Neuron (in vitro differentiated cells): Measurements from ENCODE around the gene NLRP7.
"Not testable (repeated sequence)": the region's sequence is repeated elsewhere in the genome, so short reads cannot be mapped to it uniquely, and the experiment has no call there.

Experiments
- H2AFZ ChIP-seq: one replicate; pipeline ENCODE4 v1.6.1; 2013; ENCODE audit warnings: low read depth, mild to moderate bottlenecking, inconsistent platforms, low read length, moderate library complexity
- H3K27me3 ChIP-seq: one replicate; pipeline ENCODE4 v1.6.1; 2013; ENCODE audit warnings: low read length; ENCODE audit not compliant: insufficient read depth
- H3K36me3 ChIP-seq: one replicate; pipeline ENCODE4 v1.6.1; 2013; ENCODE audit warnings: low read length; ENCODE audit not compliant: insufficient read depth
- H3K4me1 ChIP-seq: one replicate; pipeline ENCODE4 v1.6.1; 2013; ENCODE audit warnings: low read length; ENCODE audit not compliant: insufficient read depth
- H3K4me3 ChIP-seq: 2 replicates; pipeline ENCODE4 v1.5.1; 2013; ENCODE audit warnings: mild to moderate bottlenecking, low read length, moderate library complexity
- H3K9me3 ChIP-seq: one replicate; pipeline ENCODE4 v1.6.1; 2013; ENCODE audit warnings: low read length

The NLRP7 gene

DNA sequence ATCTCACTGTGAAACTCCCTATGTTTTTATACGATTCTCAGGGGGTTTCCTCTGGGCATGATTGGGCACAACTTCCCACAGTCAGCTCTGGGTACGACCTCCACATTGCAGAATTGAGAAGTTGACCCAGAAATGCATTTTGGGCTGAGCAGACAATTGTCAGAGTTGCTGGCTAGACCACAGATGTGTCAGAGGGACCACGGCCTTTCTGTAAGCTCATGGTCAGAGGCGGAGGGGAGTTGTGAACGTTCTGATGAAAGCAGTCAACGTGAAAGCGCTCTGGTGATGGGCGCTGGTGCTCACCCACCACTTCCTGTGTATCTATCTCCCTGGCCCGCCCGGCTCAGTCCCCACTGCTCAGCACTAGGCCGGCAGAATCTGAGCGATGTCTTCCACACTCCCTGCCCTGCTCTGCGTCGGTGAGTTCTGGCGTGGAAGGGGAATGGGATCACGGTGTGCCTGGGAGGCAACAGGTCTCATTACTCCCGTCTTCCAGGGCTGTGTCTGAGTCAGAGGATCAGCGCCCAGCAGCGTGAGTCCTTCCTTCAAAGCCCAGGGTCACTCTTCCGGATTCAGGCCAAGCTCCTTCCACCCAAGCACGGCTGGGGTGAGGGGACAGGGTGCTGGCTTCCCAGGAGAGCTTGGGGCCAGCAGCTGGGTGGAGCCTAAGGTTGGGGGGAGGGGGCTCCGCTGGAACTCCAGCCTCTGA, 41.4 kb downstream of the NLRP7 start, which contains the start of gene NCR1:
NCR1 (plus strand) TSS at position 346 of the 709 bp plus-strand sequence; CDS start at position 386, 40 bp downstream.
- Histone ChIP-seq H3K4me1 (no peaks in the 10 kb centered on the region), H3K36me3 (no peaks in the 10 kb centered on the region), H3K4me3 (no peak within 1 kb of the TSS), H3K27me3 (peaks cover 2% of the 10 kb centered on the region), H3K9me3 (peaks cover 4% of the 10 kb centered on the region), H2AFZ (no peak within 1 kb of the TSS)

DNA sequence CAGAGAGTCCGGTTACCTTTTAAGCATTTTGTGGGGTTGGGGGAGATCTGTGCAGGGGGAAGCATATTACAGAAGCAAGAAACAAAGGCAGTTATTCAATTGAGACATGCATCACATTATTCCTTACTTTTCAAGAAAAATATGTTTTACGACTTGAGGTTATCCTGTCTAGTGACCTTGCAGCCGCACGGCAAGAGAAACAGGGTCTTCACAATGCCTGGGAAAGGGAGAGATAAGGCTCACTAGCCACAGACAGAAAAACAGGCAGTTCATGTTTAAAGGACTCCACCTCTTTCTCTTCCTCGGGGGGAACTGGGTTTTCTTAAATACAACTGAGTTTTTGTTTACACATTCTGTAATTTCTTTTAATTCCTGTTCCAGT, 41.9 kb downstream of the NLRP7 start:
- Histone ChIP-seq H3K4me3 (no peak overlapping the region), H3K9me3 (peaks cover 4% of the 10 kb centered on the region), H3K4me1 (no peaks in the 10 kb centered on the region), H2AFZ (no peak overlapping the region), H3K36me3 (no peaks in the 10 kb centered on the region), H3K27me3 (peaks cover 3% of the 10 kb centered on the region)

DNA sequence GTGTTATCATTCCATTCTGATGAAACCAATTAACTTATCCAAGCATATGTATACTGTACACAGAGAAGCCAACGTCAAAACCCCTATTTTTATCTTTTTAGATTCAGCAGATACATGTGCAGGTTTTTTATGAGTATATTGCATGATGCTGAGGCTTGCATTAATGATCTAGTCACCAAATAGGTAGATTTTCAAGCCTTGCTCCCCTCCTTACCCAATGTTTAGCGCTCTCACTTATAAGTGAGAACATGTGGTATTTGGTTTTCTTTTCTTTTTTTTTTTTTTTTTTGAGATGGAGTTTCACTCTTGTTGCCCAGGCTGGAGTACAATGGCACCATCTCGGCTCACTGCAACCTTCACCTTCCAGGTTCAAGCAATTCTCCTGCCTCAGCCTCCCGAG, 43.1 kb downstream of the NLRP7 start:
- not testable (repeated sequence) for H3K27me3 ChIP-seq, H3K36me3 ChIP-seq, H3K9me3 ChIP-seq, H3K4me1 ChIP-seq, H2AFZ ChIP-seq, H3K4me3 ChIP-seq

DNA sequence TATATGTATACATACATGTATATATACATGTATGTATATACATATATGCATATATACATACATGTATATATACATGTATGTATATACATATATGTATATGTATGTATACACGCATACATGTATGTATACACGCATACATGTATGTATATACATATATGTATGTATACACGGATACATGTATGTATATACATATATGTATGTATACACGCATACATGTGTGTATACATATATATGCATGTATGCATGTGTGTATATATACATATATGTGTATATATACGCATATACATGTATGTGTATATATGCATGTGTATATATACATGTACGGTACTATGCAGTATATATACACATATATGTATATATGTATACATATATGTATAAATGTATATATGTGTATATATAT, 44.0 kb downstream of the NLRP7 start:
- no peaks in the 10 kb centered on the region for H3K36me3 ChIP-seq
- H3K4me3 ChIP-seq, result no peak overlapping the region
- no peaks in the 10 kb centered on the region for H3K4me1 ChIP-seq
- H3K9me3 ChIP-seq, result no peaks in the 10 kb centered on the region
- no peak overlapping the region for H2AFZ ChIP-seq
- peaks cover 3% of the 10 kb centered on the region for H3K27me3 ChIP-seq

DNA sequence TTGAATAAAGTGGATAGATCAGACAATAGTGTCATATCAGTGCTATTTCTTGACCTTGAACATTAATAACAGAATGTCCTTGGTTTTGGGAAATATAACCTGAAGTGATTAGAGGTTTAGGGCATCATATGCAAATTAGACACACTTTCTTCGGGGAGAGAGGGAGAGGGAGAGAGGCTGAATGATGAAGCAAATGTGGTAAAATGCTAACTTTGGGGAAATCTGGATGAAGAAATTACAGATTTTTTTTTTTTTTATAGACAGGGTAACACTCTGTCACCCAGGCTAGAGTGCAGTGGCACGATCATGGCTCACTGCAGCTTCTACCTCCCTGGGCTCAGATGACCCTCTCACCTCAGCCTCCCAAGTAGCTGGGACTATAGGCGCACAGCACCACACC, 45.3 kb downstream of the NLRP7 start:
- peaks cover 5% of the 10 kb centered on the region for H3K27me3 ChIP-seq
- H2AFZ ChIP-seq, result no peak overlapping the region
- H3K9me3 ChIP-seq, result no peaks in the 10 kb centered on the region
- no peaks in the 10 kb centered on the region for H3K4me1 ChIP-seq
- H3K4me3 ChIP-seq, result no peak overlapping the region
- no peaks in the 10 kb centered on the region for H3K36me3 ChIP-seq

DNA sequence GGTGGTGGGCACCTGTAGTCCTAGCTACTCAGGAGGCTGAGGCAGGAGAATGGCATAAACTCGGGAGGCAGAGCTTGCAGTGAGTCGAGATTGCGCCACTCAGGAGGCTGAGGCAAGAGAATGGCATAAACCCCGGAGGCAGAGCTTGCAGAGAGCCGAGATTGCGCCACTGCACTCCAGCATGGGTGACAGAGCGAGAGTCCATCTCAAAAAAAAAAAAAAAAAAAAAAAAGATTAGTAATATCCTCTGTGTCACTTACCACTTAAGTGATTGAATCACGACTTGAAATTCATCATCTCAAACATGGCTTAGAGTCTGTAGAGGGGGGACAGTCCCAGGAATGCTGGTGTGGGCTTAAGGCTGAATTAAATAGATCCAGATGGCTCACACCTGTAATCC, 46.2 kb downstream of the NLRP7 start:
- not testable (repeated sequence) for H2AFZ ChIP-seq, H3K9me3 ChIP-seq, H3K4me1 ChIP-seq, H3K36me3 ChIP-seq, H3K4me3 ChIP-seq, H3K27me3 ChIP-seq

DNA sequence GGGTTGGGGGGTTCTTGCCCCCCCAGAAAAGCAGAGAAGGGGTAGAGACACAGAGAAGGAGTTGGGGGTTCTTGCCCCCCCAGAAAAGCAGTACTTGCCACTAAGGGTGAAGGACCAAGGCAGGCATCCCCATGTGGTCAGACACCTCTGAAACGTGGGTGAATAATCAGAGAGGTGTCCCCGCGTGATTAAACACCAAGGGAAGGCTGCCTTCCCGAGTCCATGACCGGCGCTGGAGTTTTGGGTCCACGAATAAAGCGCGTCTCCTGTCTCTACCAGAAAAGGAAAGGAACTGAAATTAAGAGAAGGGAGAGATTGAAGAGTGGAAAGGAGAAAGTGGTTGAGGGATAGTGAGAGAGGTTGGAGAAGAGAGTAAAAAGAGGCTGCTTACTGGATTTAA, 47.7 kb downstream of the NLRP7 start:
- not testable (repeated sequence) for H3K36me3 ChIP-seq, H3K4me3 ChIP-seq, H3K9me3 ChIP-seq, H2AFZ ChIP-seq, H3K27me3 ChIP-seq, H3K4me1 ChIP-seq

DNA sequence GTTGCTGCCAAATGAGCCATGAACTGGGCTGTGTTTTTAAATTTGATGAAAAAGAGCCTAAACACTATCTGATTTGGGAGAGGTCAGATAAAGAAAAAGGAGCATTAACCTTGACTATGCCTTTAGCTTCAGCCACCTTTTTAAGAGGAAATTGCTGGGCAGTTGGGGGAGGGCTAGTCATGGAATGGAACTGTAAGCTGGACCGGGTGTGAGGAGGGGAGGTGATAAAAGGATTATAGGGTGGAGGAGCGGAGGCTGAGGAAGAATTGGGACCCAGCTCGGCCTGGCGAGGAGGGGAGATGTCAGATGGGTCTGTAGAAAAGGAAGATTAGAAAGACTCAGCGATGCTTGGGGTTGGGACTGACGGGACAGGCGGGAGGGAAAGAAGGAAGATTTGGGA, 48.6 kb downstream of the NLRP7 start:
- H3K27me3 ChIP-seq, H2AFZ ChIP-seq, H3K4me3 ChIP-seq, H3K4me1 ChIP-seq, H3K36me3 ChIP-seq, H3K9me3 ChIP-seq: not testable (repeated sequence)

DNA sequence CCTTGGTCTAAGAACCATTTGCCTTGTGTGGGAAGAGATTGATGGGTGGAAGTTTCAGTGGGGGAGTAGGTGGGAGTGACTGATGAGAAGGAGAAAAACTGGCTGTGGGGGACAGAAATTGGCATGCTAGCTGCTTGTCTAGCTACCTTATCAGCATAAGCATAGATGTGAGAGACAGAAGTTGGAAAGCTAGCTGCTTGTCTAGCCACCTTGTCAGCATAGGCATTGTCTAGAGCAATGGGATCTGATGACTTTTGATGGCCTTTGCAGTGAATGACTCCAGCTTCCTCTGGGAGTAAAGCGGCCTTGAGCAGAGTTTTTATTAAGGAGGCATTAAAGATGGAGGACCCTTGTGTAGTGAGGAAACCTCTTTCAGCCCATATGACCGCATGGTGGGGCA, 51.3 kb downstream of the NLRP7 start:
- H3K36me3 ChIP-seq, result no peaks in the 10 kb centered on the region
- peaks cover 5% of the 10 kb centered on the region for H3K27me3 ChIP-seq
- no peak overlapping the region for H2AFZ ChIP-seq
- no peak overlapping the region for H3K4me3 ChIP-seq
- no peaks in the 10 kb centered on the region for H3K4me1 ChIP-seq
- no peaks in the 10 kb centered on the region for H3K9me3 ChIP-seq

DNA sequence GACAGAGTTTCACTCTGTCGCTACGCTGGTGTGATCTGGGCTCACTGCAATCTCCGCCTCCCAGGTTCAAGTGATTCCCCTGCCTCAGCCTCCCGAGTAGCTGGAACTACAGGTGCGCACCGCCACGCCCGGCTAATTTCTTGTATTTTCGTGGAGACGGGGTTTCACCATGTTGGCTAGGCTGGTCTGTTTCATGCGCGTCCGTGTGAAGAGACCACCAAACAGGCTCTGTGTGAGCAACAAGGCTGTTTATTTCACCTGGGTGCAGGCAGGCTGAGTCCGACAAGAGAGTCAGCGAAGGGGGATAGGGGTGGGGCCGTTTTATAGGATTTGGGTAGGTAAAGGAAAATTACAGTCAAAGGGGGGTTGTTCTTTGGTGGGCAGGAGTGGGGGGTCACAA, 53.2 kb downstream of the NLRP7 start:
- not testable (repeated sequence) for H2AFZ ChIP-seq, H3K27me3 ChIP-seq, H3K4me3 ChIP-seq, H3K9me3 ChIP-seq, H3K36me3 ChIP-seq, H3K4me1 ChIP-seq

DNA sequence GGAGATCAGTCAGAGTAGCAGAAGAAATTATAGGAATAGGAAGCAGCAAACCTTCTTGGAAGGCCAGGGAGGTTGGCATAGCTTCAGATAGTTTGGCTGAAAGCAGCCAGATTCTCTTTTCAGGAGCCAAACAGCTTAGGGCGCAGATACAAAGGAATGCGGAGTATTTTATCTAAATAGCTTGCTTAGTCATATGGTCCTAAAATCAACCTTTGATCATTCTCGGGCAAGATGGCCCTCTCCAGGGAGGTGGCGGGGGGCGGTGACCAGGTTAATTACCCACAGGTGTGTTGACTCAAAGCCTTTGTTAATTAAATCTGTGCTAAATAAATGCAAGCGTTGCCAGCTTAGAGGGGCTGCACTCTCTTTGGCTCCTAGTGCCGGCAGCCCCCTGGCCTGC, 53.9 kb downstream of the NLRP7 start:
- no peaks in the 10 kb centered on the region for H3K36me3 ChIP-seq
- H3K4me3 ChIP-seq, result no peak overlapping the region
- peaks cover 2% of the 10 kb centered on the region for H3K27me3 ChIP-seq
- no peaks in the 10 kb centered on the region for H3K9me3 ChIP-seq
- H3K4me1 ChIP-seq, result no peaks in the 10 kb centered on the region
- H2AFZ ChIP-seq, result no peak overlapping the region

DNA sequence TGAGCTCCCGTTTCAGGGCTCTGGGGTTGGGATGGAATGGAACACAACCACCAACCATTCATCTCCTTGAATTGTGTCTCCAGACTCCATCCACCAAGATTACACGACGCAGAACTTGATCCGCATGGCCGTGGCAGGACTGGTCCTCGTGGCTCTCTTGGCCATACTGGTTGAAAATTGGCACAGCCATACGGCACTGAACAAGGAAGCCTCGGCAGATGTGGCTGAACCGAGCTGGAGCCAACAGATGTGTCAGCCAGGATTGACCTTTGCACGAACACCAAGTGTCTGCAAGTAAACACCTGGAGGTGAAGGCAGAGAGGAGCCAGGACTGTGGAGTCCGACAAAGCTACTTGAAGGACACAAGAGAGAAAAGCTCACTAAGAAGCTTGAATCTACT, 57.8 kb downstream of the NLRP7 start:
- Histone ChIP-seq H2AFZ (no peak overlapping the region), H3K9me3 (no peaks in the 10 kb centered on the region), H3K36me3 (no peaks in the 10 kb centered on the region), H3K27me3 (no peaks in the 10 kb centered on the region), H3K4me1 (no peaks in the 10 kb centered on the region), H3K4me3 (no peak overlapping the region)

DNA sequence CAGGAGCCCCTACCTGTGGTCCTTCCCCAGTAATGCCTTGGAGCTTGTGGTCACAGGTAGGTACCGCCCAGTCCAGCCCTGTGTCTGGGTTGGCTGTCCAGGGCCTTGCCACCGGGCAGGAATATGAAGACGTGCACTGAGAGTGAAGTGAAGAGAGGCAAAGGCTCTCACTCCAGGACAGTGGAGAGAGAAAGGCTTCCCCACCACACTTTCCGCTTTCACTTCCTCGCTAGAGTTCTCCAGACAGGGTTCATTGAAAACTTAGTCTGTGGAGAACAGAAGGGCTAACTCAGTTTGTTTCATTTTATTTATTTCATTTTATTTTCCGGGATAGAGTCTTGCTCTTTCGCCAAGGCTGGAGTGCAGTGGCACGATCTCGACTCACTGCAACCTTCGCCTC, 59.1 kb downstream of the NLRP7 start:
- Histone ChIP-seq H2AFZ (no peak overlapping the region), H3K9me3 (no peaks in the 10 kb centered on the region), H3K36me3 (no peaks in the 10 kb centered on the region), H3K27me3 (no peaks in the 10 kb centered on the region), H3K4me3 (no peak overlapping the region), H3K4me1 (no peaks in the 10 kb centered on the region)

DNA sequence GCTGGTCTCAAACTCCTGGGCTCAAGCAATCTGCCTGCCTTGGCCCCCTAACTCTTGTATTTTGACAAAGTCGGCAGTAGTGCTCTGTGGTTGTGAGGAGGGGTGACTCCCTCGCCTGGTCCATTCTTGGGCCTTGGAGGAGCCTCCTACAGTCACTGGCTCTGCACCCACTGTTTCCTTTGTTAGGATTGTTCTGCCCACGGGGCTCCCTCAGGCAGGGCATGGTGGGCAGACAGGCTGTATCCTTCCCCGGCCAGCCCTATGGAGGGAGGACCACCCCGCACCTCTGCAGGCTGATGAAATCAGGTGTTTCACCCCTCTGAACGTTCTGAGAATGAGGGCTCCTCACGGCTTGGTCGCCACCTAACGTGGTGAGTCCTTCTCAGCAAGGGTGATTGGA, 64.1 kb downstream of the NLRP7 start:
- Histone ChIP-seq H2AFZ (no peak overlapping the region), H3K4me1 (no peaks in the 10 kb centered on the region), H3K4me3 (no peak overlapping the region), H3K36me3 (no peaks in the 10 kb centered on the region), H3K9me3 (no peaks in the 10 kb centered on the region), H3K27me3 (peaks cover 4% of the 10 kb centered on the region)
